ENCODE data around the gene FAM222A. TPM values are rescaled to one million over a fixed set of nuclear protein-coding genes. Genes with fewer than 3 reads are reported as not detected.
A peak's percentile ranks its signal among the peaks of the same experiment; 100 is the strongest.

The FAM222A gene
- total RNA-seq, 1 experiment from 2014 or later, result 1.2 TPM

DNA sequence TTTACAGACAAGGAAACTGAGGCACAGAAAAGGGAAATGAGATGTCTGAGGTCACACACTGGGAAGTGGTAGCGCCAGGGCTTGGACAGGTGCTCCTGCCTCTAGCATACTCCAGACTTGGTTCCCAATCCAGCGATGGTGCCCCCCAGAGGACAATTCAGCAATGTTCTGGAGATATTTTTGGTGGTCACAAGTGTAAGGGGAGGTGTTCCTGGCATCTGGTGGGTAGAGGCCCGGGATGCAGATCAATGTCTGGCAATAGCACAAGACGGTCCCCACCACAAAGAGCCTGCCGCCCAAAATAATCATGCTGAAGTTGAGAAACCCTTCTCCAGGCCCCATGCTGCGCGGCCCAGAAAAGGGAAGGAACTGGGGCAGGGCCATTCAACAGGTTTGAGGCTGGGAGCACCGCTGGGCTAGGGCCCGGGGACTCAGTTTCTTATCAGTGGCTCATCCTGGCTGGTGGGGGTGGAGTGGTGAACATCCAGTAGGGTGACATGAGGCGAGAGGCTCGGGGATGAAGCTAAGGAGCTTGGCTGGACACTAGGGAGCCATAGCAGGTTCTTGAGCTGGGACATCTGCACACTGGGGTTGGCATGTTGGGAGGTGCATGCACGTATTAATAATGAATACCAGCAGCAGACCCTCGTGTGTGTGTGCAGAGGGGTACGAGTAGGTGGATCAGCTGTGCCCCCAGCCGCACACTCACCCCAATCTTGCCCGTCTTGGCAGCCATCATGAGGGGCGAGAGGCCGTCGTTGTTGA, 84.5 kb downstream of the FAM222A start:
- no peak for DNase-seq (ENCODE audit: low spot score)

DNA sequence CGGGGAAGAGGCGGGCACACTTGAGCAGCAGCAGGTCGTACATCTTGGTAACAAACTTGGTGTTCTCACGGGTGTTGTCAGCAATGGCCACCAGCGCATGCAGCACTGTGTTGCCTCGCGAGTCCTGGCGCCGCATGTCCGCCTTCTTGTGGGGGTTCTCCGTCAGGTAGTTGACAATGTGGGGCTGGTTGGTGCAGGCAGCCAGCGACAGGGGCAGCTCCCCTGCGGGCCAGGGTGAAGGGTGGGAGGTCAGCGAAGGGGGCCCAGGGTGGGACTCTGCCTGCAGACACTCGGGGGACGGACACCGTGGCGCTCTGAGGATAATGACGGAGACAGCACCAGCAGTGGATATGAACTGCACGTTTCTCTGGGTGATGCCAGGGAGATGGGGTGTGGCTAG, 85.1 kb downstream of the FAM222A start:
- no peak for DNase-seq (ENCODE audit: low spot score)

DNA sequence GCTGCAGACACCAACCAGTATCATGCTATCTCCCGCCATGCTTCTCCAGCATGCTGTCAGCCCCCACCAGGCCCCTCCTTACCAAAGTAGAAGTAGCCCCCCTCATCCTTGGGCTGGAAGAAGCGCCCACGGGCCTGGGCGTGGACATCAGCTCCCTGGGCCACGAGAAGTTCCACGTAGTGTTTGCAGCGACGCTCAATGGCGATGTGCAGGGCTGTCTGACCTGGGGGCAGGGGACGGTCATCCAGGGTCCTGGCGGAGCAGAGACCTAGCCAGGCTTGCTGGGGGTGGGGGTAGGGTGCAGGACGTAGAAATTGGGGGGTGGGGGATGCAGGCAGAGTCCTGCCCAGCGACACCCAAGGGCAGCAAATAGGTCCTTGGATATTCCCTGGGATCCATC, 86.9 kb downstream of the FAM222A start:
- DNase-seq (ENCODE audit: low spot score), result no peak

DNA sequence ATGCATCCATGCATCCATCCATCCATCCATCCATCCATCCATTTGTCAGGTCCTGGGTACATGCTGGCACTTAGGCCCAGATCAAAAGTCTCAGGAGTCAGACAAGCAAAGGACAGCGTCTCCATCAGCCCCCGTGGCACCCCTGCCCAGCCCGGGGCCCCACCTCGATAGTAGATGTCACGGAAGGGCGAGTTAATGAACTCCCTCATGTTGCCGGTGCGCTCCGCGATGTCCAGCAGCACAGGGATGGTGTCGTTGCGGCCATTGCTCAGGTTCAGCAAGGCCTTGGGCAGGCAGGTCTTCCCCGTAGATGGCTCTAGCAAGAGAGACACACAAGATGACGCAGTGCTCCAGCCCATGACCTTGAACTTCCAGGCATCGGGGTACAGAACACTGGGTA, 89.2 kb downstream of the FAM222A start:
- no peak for DNase-seq (ENCODE audit: low spot score)

DNA sequence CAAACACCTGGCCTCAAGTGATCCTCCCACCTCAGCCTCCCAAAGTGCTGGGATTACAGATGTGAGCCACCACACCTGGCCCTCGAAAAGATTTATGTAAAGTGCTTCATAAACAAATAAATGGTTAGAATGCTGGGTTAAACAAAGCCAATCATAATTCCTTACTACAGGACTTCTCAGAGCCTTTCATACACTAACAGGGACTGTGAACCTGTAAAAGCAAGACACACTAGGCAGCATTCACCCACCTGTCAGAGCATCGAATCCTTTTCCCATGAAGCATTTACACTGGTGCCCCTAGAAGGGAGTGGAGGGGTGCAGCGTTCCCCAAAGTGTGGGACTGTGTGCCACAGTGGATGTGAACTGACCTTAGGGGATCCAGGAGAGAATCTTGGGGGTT, 90.1 kb downstream of the FAM222A start:
- DNase-seq (ENCODE audit: low spot score), result no peak

DNA sequence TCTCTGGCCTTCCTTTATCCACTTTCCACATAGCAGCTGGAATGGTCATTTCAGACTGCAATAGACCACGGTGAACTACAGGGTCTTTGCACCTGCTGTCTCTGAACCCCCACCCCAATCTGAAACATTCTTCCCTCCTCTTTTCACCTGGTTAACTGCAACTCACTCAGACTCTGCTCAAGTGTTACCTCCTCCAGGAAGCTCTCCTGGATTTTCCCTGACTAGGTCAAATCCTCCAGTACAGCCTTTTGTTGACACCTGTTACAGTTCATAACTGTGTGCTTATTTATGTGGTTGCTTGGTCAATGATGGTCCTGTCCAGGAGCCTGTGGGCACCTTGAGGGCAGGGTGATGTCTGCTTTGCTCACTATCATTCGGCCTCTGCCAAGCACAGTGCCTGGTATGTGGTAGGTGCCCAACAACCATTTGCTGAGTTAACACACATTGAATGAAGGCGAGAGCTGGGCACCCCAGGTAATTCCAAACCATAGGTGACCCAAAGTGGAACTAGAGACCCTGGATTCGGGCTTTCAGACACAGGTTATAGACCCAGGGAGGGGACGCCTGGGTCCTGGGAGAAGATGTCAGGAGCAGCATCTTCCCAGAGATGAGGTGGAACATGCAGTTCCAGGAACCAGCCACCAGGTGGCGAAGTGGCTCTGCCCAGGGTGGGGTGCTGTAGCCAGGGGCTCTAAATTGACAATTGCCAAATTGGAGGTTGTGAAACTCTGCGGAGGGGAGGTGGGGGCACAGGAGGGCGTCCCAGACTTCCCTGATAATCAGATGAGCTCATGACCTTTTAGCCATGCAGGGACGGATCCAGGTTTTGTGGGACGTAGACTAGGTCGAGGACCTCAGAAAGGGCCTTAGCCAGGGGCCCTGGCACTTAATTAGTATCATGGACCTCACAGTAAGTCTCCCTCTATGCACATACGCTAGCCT, 91.5 kb downstream of the FAM222A start:
- no peak for DNase-seq (ENCODE audit: low spot score)

DNA sequence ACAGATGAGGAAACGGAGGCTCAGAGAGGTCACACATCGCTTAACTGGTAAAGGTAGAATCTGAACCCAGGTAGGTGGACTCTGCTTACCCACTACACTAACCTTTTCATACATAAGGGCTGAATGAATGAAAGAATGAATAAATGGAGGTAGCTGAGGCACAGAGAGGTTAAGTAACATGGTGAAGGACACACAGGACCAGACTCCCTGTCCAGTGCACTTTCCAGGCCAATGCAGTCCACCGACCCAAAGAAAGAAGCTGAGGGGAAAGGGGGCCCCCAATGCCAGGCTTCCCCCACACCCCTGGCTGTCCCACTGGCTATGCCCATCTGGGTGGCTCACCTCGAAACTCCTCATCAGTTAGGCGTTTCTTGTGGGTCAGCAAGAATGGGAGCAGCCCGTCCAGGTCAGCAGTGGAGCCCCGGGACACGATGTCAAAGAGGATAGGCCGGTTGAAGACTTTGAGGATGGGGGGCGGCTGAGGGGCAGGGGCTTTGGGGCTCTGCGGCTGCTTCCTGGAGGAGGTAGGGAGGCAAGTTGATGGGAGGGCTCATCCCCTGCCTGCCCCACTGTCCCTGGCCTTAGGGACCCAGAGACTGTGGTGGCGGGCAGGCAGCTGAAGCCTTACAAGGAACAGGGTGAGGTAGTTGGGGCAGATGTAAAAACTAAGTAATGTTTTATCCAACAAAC, 94.5 kb downstream of the FAM222A start:
- DNase-seq (ENCODE audit: low spot score), result no peak

DNA sequence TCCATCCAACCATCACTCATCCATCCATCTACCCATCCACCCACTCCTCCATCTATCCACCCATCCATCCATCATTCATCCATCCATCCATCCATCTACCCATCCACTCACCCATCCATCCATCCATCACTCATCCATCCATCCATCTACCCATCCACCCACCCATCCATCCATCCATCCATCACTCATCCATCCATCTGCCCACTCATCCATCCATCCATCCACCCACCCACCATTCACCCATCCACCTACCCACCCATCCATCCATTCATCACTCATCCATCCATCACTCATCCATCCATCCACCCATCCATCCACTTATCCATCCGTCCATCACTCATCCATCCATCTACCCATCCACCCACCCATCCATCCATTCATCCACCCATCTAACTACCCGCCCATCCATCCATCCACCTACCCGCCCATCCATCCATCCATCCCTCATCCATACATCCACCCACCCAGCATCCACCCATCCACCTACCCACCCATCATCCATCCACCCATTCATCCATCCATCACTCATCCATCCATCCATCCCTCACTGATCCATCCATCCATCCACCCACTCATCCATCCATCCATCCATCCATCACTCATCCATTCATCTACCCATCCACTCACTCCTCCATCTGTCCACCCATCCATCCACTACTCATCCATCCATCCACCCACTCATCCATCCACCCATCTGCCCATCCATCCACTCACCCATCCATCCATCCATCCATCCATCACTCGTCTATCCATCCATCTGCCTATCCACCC, 95.4 kb downstream of the FAM222A start:
- DNase-seq (ENCODE audit: low spot score), result no peak

DNA sequence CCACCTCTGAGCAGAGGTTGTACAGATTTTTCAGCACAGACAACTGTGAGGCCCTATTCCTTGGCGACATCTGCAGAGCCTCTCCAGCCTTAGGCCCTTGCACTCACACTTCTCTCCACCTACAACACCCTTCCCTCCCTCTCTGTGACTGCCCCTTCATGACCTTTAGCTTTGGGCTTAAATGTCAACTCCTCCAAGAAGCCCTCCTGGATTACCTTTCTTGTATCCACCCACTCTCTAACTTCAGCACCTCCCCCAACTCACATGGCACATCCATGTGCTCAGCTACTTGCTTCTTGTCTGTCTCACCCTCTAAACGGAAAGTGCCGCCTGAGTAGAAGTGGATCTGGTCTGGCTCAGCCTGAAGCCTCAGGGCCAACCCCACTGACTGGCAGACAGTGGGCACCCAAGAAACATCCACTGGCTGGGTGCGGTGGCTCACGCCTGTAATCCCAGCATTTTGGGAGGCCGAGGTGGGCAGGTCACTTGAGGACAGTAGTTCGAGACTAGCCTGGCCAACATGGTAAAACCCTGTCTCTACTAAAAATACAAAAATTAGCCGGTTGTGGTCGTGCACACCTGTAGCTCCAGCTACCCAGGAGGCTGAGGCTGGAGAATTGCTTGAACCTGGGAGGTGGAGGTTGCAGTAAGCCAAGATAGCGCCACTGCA, 97.5 kb downstream of the FAM222A start:
- no peak for DNase-seq (ENCODE audit: low spot score)

DNA sequence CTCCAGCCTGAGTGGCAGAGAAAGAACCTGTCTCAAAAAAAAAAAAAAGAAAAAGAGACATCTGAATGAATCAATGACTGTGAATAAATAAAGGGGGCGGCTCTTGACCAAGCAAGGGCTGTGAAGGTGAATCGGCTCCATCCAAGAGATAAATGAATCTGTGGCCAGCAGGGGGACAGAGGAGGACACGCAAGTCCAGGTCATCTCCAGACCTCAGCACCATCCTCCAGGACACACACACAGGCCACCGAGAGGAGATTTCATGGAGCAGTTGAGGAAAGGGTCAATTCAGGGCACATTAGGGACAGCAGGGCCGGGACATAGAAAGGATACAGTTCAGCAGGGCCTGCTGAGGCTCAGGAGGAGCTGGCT, 98.0 kb downstream of the FAM222A start:
- DNase-seq (ENCODE audit: low spot score), result no peak

DNA sequence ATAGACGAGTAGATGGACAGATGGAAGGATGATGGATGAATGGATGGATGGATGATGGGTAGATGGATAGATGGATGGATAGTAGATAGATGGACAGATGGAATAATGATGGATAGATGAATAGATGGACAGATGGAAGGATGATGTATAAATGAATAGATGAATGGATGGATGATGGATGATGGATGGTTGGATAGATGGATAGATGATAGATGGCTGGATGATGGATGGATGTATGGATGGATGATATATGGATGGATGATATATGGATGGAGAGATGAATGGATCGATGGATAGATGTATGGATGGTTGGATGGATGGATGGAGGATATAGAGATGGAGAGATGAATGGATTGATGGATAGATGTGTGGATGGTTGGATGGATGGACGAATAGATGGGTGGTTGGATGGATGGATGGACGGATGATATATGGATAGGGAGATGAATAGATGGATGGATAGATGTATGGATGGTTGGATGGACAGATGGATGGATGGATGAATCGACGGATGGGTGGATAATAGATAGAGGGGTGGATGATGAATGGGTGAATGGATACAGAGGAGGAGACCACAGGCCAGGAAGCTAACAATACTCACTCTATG, 100.3 kb downstream of the FAM222A start:
- no peak for DNase-seq (ENCODE audit: low spot score)

DNA sequence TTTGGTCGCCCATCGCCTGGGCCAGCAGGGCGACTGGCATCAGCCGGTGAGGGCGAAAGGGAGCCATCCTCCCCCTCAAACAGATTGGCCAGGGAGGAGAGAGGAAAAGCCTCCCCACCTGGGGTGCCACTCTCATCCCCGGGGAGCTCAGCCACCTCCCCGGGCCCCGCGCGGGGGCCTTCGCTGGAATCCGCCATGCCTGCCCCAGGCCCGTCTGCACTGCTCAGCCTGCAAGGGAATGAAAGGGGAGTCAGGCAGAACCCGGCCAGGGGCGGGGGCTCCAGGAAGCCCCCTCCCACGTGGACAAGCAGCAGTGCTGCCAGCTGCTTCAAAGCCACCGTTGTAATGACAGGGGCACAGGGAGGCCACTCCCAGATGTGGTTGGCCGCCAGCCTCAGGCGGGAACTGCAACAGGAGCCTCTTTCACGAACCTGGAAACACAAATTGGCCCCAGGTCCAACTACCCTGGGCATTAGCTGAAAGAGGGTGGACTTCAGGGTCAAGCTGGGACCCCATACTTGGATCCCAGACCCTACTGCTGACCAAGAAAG, 101.0 kb downstream of the FAM222A start:
- DNase-seq (ENCODE audit: low spot score), result no peak

DNA sequence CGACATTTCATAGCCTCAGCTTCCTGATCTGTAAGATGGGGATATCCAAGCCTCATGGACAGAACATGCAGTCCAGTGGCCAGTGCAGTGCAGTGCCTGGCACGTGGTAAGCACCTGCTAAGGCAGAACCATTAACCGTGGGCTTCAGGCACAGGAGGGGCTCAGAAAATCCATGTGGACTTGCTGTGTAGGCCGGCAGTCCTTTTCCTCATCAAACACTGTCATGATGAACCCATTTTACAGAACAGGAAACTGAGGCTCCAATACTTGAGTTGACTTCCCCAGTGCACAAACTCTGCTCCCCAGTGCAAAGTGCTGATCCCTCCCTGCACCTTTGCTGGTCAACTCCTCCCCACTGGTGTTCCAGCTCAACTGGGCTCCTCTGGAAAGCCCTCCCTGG, 101.6 kb downstream of the FAM222A start:
- no peak for DNase-seq (ENCODE audit: low spot score)

DNA sequence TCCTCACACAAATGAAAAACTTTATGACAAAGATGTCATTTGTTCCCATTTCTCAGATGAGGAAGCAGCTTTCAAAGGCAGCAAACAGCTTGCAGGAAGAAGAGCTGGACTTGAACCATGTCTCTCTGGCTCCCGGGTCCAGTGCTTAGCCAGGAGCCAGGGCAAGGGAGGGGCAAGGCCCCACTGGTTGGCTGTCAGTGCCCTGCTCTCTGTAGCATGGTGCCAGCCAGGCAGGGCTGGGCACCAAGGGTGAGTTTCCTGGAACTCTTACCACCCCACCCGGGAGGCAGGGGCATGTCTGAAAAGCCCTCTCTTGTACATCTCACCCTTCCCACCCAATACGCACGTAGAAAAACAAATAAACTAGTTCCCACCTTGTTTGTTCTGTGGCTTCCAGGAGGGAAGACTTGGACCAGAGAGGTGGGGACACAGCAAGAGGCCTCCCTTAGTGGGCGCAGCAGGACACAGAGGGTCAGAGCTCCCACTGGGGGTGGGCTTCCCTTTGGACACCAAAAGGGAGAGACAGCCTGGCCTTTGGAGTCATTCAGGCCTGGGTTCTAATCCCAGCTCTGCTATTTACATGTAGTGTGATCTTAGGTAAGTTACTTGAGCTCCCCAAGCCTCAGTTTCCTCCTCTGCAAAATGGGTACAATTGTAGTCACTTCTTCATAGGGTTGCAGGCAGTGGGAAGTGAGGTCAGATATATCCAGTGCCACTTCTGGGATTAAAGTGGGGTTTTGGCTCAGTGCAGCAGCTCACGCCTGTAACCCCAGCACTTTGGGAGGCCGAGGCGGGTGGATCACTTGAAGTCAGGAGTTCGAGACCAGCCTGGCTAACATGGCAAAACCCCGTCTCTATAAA, 102.4 kb downstream of the FAM222A start:
- DNase-seq (ENCODE audit: low spot score), result no peak

DNA sequence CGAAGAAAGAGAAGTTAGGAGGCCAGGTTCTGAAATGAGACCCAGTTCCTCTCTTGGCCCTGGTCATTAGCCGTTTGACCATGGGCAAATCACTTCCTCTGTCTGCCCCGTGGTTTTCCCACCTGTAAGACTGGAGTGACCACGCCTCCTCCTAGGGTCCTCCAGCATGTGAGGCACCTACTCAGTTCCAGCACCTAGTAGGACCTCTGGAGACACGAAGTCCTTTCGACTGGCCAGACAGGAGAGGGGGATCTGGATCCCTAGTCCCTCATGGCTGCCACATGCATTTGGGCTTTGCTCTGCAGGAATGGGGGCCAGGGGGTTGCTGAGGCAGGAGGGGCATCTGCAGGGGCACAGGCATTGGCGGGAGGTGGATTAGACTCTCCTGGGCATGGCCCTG, 103.2 kb downstream of the FAM222A start:
- no peak for DNase-seq (ENCODE audit: low spot score)

DNA sequence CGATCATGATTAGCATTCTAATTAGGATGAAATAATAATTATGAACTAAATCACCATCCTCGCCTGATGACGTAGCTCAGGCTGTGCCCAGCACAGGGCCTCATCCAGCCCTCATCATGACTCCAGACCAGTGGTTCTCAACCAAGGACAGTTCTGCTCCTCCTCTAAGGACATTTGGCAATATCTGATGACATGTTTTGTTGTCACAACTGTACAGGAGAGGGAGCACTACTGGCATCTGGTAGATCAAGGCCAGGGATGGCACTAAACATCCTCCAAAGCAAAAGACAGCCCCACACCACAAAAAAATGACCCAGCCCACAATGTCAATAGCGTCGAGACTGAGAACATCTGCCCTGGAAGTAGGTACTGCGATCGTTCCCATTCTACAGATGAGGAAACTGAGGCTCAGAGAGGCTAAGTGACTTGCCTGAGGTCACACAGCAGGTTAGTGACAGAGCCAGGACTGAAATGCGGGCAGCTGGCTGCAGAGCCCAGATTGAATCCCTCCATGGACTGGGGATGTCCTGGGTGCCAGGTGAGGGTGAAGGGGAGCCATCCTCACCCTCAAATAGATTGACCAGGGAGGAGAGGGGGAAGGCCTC, 104.1 kb downstream of the FAM222A start:
- no peak for DNase-seq (ENCODE audit: low spot score)

DNA sequence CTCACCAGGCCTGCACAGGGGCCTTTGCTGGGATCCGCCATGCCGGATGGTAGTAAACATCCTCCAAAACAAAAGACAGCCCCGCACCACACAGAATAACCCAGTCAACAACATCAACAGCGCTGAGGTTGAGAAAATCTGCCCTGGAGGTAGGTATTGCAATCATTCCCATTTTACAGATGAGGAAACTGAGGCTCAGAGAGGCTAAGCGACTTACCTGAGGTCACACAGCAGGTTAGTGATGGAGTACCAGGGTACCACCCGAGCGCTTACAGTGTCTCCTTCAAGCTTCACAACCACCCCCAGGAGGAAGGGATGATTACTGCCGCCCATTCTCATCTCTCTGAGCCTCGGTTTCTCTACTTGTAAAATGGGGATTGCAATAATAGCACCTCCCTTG, 104.6 kb downstream of the FAM222A start:
- DNase-seq (ENCODE audit: low spot score), result no peak

DNA sequence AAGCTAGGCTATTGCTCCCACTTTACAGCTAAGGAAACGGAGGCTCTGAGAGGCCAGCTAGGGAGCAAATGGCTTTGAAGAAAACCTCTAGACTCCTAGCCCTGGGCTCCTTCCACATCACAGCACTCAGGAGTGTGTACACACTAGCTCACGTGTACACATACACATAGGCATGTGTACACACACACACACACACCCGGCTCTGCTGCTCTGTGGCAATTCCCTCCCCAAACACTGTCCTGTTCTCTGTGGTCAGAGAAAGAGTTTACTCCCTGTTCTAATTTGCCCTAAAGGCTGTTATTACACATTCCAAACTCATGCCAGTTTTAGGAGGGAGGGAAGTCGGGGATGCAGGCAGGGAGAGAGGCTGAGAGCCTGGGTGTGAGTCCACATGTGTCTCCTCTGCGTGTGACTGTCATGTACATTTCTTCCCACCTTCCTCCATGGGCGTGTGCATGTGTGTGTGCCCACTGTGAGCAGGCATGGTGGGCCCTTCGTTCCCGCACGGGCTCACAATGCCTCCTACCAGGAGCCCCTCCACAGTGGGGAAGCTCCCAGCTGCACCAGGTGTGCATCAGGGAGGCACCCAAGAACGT, 105.4 kb downstream of the FAM222A start:
- peak; percentile 74 for DNase-seq (ENCODE audit: low spot score)
